AG09319 (cell line): ENCODE results near the gene SCD5.

ENCODE experiments used
- DNase-seq: peaks from one replicate; pipeline ENCODE4 v3.0.0-alpha.2; 2010; ENCODE audit warnings: low read depth; ENCODE audit errors: extremely low read depth
- CTCF ChIP-seq: IDR thresholded peaks from 2 replicates; pipeline ENCODE4 v1.5.1; 2011; ENCODE audit warnings: low read depth, mild to moderate bottlenecking, inconsistent platforms, low read length, moderate library complexity

Gene SCD5

GRCh38 chr4:82611982-82612381 lies 186.6 kb downstream of the SCD5 start:
- no peak for DNase-seq

GRCh38 chr4:82611527-82611926 lies 187.1 kb downstream of the SCD5 start:
- no peak for DNase-seq
- no peak for TF ChIP-seq CTCF

More at GRCh38 chr4:82611982-82612381, 186.6 kb downstream of the SCD5 start:
- TF ChIP-seq CTCF = no peak

GRCh38 chr4:82610041-82610440 lies 188.6 kb downstream of the SCD5 start:
- TF ChIP-seq CTCF = no peak
- DNase-seq = no peak

- no peak for TF ChIP-seq CTCF
- DNase-seq = no peak
Observed at GRCh38 chr4:82606622-82607021, 192.0 kb downstream of the SCD5 start.

- no peak for TF ChIP-seq CTCF
- no peak for DNase-seq
Observed at GRCh38 chr4:82604522-82604921, 194.1 kb downstream of the SCD5 start.

GRCh38 chr4:82601242-82602015 lies 197.2 kb downstream of the SCD5 start:
- no peak for TF ChIP-seq CTCF
- DNase-seq = no peak

GRCh38 chr4:82599336-82599735 lies 199.3 kb downstream of the SCD5 start:
- no peak for TF ChIP-seq CTCF
- no peak for DNase-seq
